ENCODE data around the gene DDX56. TPM values are rescaled to one million over a fixed set of nuclear protein-coding genes. Genes with fewer than 3 reads are reported as not detected.

DDX56 gene
- total RNA-seq, 1 experiment from 2014 or later, result 120 TPM

DNA sequence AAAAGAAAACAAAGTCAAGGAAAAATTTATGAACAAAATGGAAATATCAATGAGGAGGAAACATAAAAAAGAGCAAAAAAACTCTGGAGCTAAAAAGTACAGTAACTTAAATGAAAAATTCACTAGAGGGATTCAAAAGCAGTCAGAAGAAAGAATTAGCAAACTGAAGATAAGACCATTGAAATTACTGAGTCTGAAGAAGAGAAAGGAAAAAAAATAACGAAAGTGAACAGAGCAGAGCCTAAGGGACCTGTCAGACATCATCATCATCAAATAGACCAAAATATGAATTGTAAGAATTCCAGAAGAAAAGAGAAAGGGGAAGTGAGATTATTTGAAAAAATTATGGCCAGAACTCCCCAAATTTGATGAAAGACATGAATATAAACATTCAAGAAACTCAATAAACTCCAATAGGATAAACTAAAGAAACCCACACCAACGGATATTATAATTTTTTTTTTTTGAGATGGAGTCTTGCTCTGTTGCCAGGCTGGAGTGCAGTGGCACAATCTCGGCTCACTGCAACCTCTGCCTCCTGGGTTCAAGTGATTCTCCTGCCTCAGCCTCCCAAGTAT is 48.8 kb downstream of the DDX56 start:
- H4K20me1 ChIP-seq (ENCODE audit: control insufficient read depth, insufficient read depth, insufficient read length), result no peaks in the 10 kb centered on the region
- no peaks in the 10 kb centered on the region for H3K4me1 Mint-ChIP-seq
- H2AFZ ChIP-seq (ENCODE audit: low read length), result no peak overlapping the region
- H3K27me3 ChIP-seq (ENCODE audit: insufficient read depth, low read length), result no peaks in the 10 kb centered on the region; the same call in 1 of the 2 replicates
- H3K9me3 ChIP-seq (ENCODE audit: control insufficient read depth, low read depth, low read length), result no peaks in the 10 kb centered on the region
- peaks cover 0 to 4% (median 0%) of the 10 kb centered on the region in 3 experiments; a peak in 1 of 7 replicates for H3K36me3 Mint-ChIP-seq (ENCODE audit: insufficient read depth in 1 of 3, low read depth in 3 of 3)
- H3K79me2 ChIP-seq (ENCODE audit: insufficient read depth, low read length), result no peaks in the 10 kb centered on the region
- H3K4me2 ChIP-seq (ENCODE audit: insufficient read depth, insufficient read length, low read length), result no peak overlapping the region
- no peak overlapping the region for H3K56ac ChIP-seq (ENCODE audit: insufficient read length, low read depth, low read length)
- H4K5ac ChIP-seq (ENCODE audit: insufficient read length, low read depth, low read length), result no peak overlapping the region
- no peak overlapping the region for H3K27ac Mint-ChIP-seq
- no peak overlapping the region for H3K14ac ChIP-seq (ENCODE audit: insufficient read depth, low read length)
- H3K4me1 ChIP-seq (ENCODE audit: insufficient read depth, low read length), result no peaks in the 10 kb centered on the region
- H3K23ac ChIP-seq (ENCODE audit: insufficient read length, low read depth, low read length), result no peak overlapping the region
- H3T11ph ChIP-seq (ENCODE audit: low read length), result no peak overlapping the region
- H2BK120ac ChIP-seq (ENCODE audit: low read depth, low read length, poor library complexity, severe bottlenecking), result no peak overlapping the region
- TF ChIP-seq, protein P1, sequence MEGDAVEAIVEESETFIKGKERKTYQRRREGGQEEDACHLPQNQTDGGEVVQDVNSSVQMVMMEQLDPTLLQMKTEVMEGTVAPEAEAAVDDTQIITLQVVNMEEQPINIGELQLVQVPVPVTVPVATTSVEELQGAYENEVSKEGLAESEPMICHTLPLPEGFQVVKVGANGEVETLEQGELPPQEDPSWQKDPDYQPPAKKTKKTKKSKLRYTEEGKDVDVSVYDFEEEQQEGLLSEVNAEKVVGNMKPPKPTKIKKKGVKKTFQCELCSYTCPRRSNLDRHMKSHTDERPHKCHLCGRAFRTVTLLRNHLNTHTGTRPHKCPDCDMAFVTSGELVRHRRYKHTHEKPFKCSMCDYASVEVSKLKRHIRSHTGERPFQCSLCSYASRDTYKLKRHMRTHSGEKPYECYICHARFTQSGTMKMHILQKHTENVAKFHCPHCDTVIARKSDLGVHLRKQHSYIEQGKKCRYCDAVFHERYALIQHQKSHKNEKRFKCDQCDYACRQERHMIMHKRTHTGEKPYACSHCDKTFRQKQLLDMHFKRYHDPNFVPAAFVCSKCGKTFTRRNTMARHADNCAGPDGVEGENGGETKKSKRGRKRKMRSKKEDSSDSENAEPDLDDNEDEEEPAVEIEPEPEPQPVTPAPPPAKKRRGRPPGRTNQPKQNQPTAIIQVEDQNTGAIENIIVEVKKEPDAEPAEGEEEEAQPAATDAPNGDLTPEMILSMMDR (conservative IDR thresholded peaks at IDR 0.05), result no peak
- H3K9ac ChIP-seq (ENCODE audit: extremely low read depth, insufficient read length, low read length), result no peak overlapping the region
- no peak overlapping the region for H2BK12ac ChIP-seq (ENCODE audit: insufficient read length, low read depth, low read length)
- H4K8ac ChIP-seq (replicated peaks; ENCODE audit: insufficient read length, low read depth, low read length), result no peak overlapping the region
- peaks cover 14% of the 10 kb centered on the region for H3K27me3 Mint-ChIP-seq (ENCODE audit: low read depth)
- no peak overlapping the region for H2BK20ac ChIP-seq (ENCODE audit: low read depth, low read length, poor library complexity, severe bottlenecking)
- no CpG with 5 or more reads among the region's 3 CpGs for WGBS (ENCODE audit: extremely low coverage, insufficient read length, low lambda C conversion rate)
- DNase-seq, result no peak
- H3K4ac ChIP-seq (ENCODE audit: low read depth, low read length), result no peak overlapping the region
- no peak overlapping the region for H2BK5ac ChIP-seq (ENCODE audit: insufficient read length, low read length)
- no peak overlapping the region for H3K4me3 Mint-ChIP-seq
- H3K18ac ChIP-seq (ENCODE audit: insufficient read length, low read depth, low read length), result no peak overlapping the region
- H4K91ac ChIP-seq (ENCODE audit: insufficient read length, low read depth, low read length), result no peak overlapping the region
- no peaks in the 10 kb centered on the region for H3K79me1 ChIP-seq (ENCODE audit: insufficient read depth, low read depth, low read length, poor library complexity, severe bottlenecking)
- H3K27ac ChIP-seq (ENCODE audit: insufficient read length, low read depth, low read length), result no peak overlapping the region
- H2AK5ac ChIP-seq (ENCODE audit: insufficient read length, low read length), result no peak overlapping the region
- H3K9me3 Mint-ChIP-seq, result peaks cover 20 to 25% of the 10 kb centered on the region in 2 experiments
- no peaks in the 10 kb centered on the region for H3K23me2 ChIP-seq (ENCODE audit: insufficient read length, low read depth, low read length, poor library complexity, severe bottlenecking)
- no peak overlapping the region for H2BK15ac ChIP-seq (ENCODE audit: low read depth, low read length)
